ENCODE data around the gene DOK1.

Gene DOK1

DNA sequence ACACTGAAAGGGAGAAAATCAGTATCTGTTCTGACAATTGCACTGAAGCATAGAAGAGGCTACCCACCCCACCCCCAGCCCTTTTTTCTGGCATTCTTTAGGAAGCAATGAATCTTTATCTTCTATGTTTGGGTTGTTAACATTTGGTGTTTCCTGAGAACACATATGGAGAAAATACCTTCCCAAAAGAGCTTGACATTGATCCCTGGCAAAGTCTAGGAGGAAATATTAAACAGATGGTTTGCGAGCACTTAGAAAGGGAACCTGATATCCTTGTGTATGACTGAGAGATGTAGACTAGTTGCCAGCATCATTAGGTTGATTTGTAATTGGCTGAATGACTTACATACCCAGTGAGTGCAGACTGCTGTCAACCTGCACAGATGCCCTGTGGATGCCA is 42.9 kb downstream of the DOK1 start:
- H3K4me1 ChIP-seq (ENCODE audit: insufficient read depth, low read length) = no peaks in the 10 kb centered on the region
- no peaks in the 10 kb centered on the region for H3K36me3 ChIP-seq (ENCODE audit: insufficient read depth, low read length)
- H3K9ac ChIP-seq (ENCODE audit: low read length) = no peak overlapping the region
- H3K27me3 ChIP-seq (ENCODE audit: control insufficient read depth in 1 of 2, insufficient read depth in 2 of 2, low read length in 2 of 2) = no peaks in the 10 kb centered on the region
- H3K9me3 ChIP-seq (ENCODE audit: low read length) = no peaks in the 10 kb centered on the region
- H3K27ac ChIP-seq (ENCODE audit: low read depth, low read length) = no peak overlapping the region
- H3K4me3 ChIP-seq (ENCODE audit: low read depth in 1 of 2, low read length in 2 of 2) = no peak overlapping the region

DNA sequence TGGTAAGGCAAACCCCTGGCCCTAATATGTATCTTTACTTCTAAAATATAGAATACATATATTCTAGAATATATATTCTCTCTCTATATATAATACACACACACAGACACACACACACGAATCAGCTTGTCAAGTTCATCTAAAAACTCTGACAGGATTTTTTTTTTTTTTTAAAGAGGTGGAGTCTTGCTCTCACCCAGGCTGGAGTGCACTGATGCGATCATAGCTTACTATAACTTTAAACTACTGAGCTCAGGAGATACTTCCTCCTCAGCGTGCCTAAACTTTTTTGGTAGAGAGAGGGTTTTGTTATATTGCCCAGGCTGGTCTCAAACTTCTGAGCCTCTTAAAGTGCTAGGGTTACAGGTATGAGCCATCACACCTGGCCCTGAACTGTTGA is 45.2 kb downstream of the DOK1 start:
- no peak overlapping the region for H3K9ac ChIP-seq (ENCODE audit: low read length)
- H3K9me3 ChIP-seq (ENCODE audit: low read length) = no peaks in the 10 kb centered on the region
- H3K27ac ChIP-seq (ENCODE audit: low read depth, low read length) = no peak overlapping the region
- H3K4me3 ChIP-seq (ENCODE audit: low read depth in 1 of 2, low read length in 2 of 2) = no peak overlapping the region
- no peaks in the 10 kb centered on the region for H3K27me3 ChIP-seq (ENCODE audit: control insufficient read depth in 1 of 2, insufficient read depth in 2 of 2, low read length in 2 of 2)
- H3K4me1 ChIP-seq (ENCODE audit: insufficient read depth, low read length) = no peaks in the 10 kb centered on the region
- no peaks in the 10 kb centered on the region for H3K36me3 ChIP-seq (ENCODE audit: insufficient read depth, low read length)

- Histone ChIP-seq H3K4me3 (ENCODE audit: low read depth in 1 of 2, low read length in 2 of 2) (no peak overlapping the region), H3K9ac (ENCODE audit: low read length) (no peak overlapping the region), H3K27me3 (ENCODE audit: control insufficient read depth in 1 of 2, insufficient read depth in 2 of 2, low read length in 2 of 2) (no peaks in the 10 kb centered on the region), H3K9me3 (ENCODE audit: low read length) (no peaks in the 10 kb centered on the region), H3K4me1 (ENCODE audit: insufficient read depth, low read length) (no peaks in the 10 kb centered on the region), H3K36me3 (ENCODE audit: insufficient read depth, low read length) (no peaks in the 10 kb centered on the region), H3K27ac (ENCODE audit: low read depth, low read length) (no peak overlapping the region)
These were observed 48.2 kb downstream of the DOK1 start for GRCh38 chr2:74602586-74603281.

GRCh38 chr2:74603282-74604000 is 48.9 kb downstream of the DOK1 start:
- Histone ChIP-seq H3K9ac (ENCODE audit: low read length) (no peak overlapping the region), H3K36me3 (ENCODE audit: insufficient read depth, low read length) (no peaks in the 10 kb centered on the region), H3K27ac (ENCODE audit: low read depth, low read length) (no peak overlapping the region), H3K4me1 (ENCODE audit: insufficient read depth, low read length) (no peaks in the 10 kb centered on the region), H3K27me3 (ENCODE audit: control insufficient read depth in 1 of 2, insufficient read depth in 2 of 2, low read length in 2 of 2) (no peaks in the 10 kb centered on the region), H3K9me3 (ENCODE audit: low read length) (no peaks in the 10 kb centered on the region), H3K4me3 (ENCODE audit: low read depth in 1 of 2, low read length in 2 of 2) (no peak overlapping the region)

GRCh38 chr2:74606927-74607326 is 52.4 kb downstream of the DOK1 start:
- Histone ChIP-seq H3K9me3 (ENCODE audit: low read length) (no peaks in the 10 kb centered on the region), H3K27ac (ENCODE audit: low read depth, low read length) (no peak overlapping the region), H3K4me3 (ENCODE audit: low read depth in 1 of 2, low read length in 2 of 2) (no peak overlapping the region), H3K9ac (ENCODE audit: low read length) (no peak overlapping the region), H3K4me1 (ENCODE audit: insufficient read depth, low read length) (no peaks in the 10 kb centered on the region), H3K36me3 (ENCODE audit: insufficient read depth, low read length) (no peaks in the 10 kb centered on the region), H3K27me3 (ENCODE audit: control insufficient read depth in 1 of 2, insufficient read depth in 2 of 2, low read length in 2 of 2) (no peaks in the 10 kb centered on the region)

All from muscle layer of colon (tissue), 2 donors.